Raji (cell line): ENCODE data around the gene CARMIL3.

Experiments
- POLR2A ChIP-seq: IDR thresholded peaks from 2 replicates; pipeline ENCODE4 v1.6.1; 2011; ENCODE audit warnings: low read depth, low read length, control low read depth; ENCODE audit not compliant: insufficient read depth

The CARMIL3 gene

GRCh38 chr14:24072881-24073877, 21.4 kb downstream of the CARMIL3 start:
- TF ChIP-seq POLR2A, result no peak

- TF ChIP-seq POLR2A, result no peak
These were observed 23.0 kb downstream of the CARMIL3 start for GRCh38 chr14:24074625-24075484.

- TF ChIP-seq POLR2A, result no peak
These were observed 23.9 kb downstream of the CARMIL3 start for GRCh38 chr14:24075485-24076301.

GRCh38 chr14:24076302-24076601, 24.4 kb downstream of the CARMIL3 start:
- TF ChIP-seq POLR2A, result no peak

GRCh38 chr14:24077086-24077485, 25.3 kb downstream of the CARMIL3 start:
- TF ChIP-seq POLR2A, result no peak

- no peak for TF ChIP-seq POLR2A
These were observed 26.3 kb downstream of the CARMIL3 start for GRCh38 chr14:24078146-24078545.

- no peak for TF ChIP-seq POLR2A
These were observed 27.8 kb downstream of the CARMIL3 start for GRCh38 chr14:24079491-24080141.

- TF ChIP-seq POLR2A, result no peak
These were observed 28.3 kb downstream of the CARMIL3 start for GRCh38 chr14:24080142-24080530.

GRCh38 chr14:24080888-24081738, 29.3 kb downstream of the CARMIL3 start:
- peak; percentile 53 for TF ChIP-seq POLR2A

GRCh38 chr14:24081739-24082211, 30.0 kb downstream of the CARMIL3 start:
- no peak for TF ChIP-seq POLR2A

GRCh38 chr14:24082411-24083080, 30.7 kb downstream of the CARMIL3 start:
- no peak for TF ChIP-seq POLR2A

GRCh38 chr14:24083462-24083861, 31.7 kb downstream of the CARMIL3 start:
- no peak for TF ChIP-seq POLR2A

GRCh38 chr14:24084440-24084839, 32.6 kb downstream of the CARMIL3 start:
- no peak for TF ChIP-seq POLR2A
